GM19240 (cell line): ENCODE results near the gene CREB1.

Experiments used
- DNase-seq: peaks from one replicate; pipeline ENCODE4 v3.0.0; 2011; ENCODE audit warnings: low spot score; ENCODE audit not compliant: insufficient read length

The CREB1 gene

GRCh38 chr2:207540431-207540830, 10.7 kb downstream of the CREB1 start:
- no peak for DNase-seq

GRCh38 chr2:207541933-207542332, 12.2 kb downstream of the CREB1 start:
- DNase-seq: no peak

GRCh38 chr2:207543272-207543671, 13.5 kb downstream of the CREB1 start:
- DNase-seq: no peak

- no peak for DNase-seq
These were observed 17.1 kb downstream of the CREB1 start for GRCh38 chr2:207546822-207547221.

- no peak for DNase-seq
These were observed 19.4 kb downstream of the CREB1 start for GRCh38 chr2:207549145-207549544.

- DNase-seq: no peak
These were observed 28.3 kb downstream of the CREB1 start for GRCh38 chr2:207558079-207558491.

GRCh38 chr2:207561386-207562080, 31.8 kb downstream of the CREB1 start:
- no peak for DNase-seq

GRCh38 chr2:207565736-207566500, 36.2 kb downstream of the CREB1 start:
- DNase-seq: no peak

- DNase-seq: no peak
These were observed 37.9 kb downstream of the CREB1 start for GRCh38 chr2:207567671-207568070.

- DNase-seq: no peak
These were observed 41.6 kb downstream of the CREB1 start for GRCh38 chr2:207571370-207571769.

- DNase-seq: no peak
These were observed 55.2 kb downstream of the CREB1 start for GRCh38 chr2:207584952-207585351.

- DNase-seq: no peak
These were observed 57.5 kb downstream of the CREB1 start for GRCh38 chr2:207587305-207587704.

GRCh38 chr2:207589143-207589542, 59.4 kb downstream of the CREB1 start:
- no peak for DNase-seq

- no peak for DNase-seq
These were observed 63.5 kb downstream of the CREB1 start for GRCh38 chr2:207593277-207593676.

GRCh38 chr2:207594264-207594663, 64.5 kb downstream of the CREB1 start:
- no peak for DNase-seq

- no peak for DNase-seq
These were observed 65.0 kb downstream of the CREB1 start for GRCh38 chr2:207594731-207595130.

GRCh38 chr2:207599636-207600035, 69.9 kb downstream of the CREB1 start:
- DNase-seq: no peak

GRCh38 chr2:207600231-207600630, 70.5 kb downstream of the CREB1 start:
- no peak for DNase-seq

- no peak for DNase-seq
These were observed 72.0 kb downstream of the CREB1 start for GRCh38 chr2:207601774-207602173.

GRCh38 chr2:207603486-207603885, 73.7 kb downstream of the CREB1 start:
- DNase-seq: no peak

GRCh38 chr2:207606399-207606798, 76.6 kb downstream of the CREB1 start:
- DNase-seq: no peak

- DNase-seq: no peak
These were observed 77.1 kb downstream of the CREB1 start for GRCh38 chr2:207606829-207607228.

- DNase-seq: no peak
These were observed 83.0 kb downstream of the CREB1 start for GRCh38 chr2:207612714-207613113.
